Embryonic facial prominence (tissue), 1 donor: Measurements from ENCODE around the gene KRT34.
"Not testable (repeated sequence)": the region's sequence is repeated elsewhere in the genome, so short reads cannot be mapped to it uniquely, and the experiment has no call there.

ENCODE experiments used
- DNase-seq: peaks from one replicate; pipeline ENCODE4 v3.0.0-alpha.2; 2016; ENCODE audit errors: extremely low spot score

Gene KRT34

GRCh38 chr17:41381943-41382342 lies at the start of gene KRT34:
TSS of gene KRT34 (minus strand) at chr17:41382306. CDS start at chr17:41382246, 60 bp downstream.
- not testable (repeated sequence) for DNase-seq

DNA sequence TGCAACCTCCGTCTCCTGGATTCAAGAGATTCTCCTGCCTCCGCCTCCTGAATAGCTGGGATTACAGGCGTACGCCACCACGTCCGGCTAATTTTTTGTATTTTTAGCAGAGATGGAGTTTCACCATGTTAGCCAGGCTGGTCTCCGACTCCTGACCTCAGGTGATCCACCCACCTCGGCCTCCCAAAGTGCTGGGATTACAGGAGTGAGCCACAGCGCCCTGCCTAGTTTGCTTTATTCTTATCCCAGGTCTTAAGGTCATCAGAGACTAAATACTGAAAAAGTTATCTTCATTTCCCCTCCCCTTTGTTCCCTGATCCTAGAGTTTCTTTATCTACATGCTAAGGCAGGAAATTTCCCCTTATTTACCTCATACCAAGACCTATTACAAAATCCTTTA lies 48.3 kb upstream of the KRT34 start:
- not testable (repeated sequence) for DNase-seq

DNA sequence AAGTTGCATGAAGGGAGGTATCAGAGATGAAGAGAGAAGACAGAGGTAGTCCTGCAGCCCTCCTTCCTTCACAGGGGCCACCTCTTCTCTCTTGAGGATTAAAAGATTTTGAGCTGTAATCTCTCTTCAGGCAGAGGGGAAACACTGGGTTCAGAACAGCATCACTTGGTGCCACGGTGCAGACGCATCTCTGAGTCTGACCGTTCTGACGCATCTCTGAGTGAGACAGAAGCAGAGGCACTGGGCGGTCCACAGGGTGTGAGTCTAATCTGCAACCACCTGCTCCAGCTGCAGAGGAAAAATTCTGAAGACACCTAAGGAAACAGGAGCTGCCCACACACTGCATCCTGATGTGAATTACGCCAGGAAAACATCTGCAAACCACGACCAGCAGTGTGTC lies 47.6 kb upstream of the KRT34 start:
- DNase-seq: no peak

- DNase-seq: no peak
Observed at GRCh38 chr17:41428591-41429291, 46.6 kb upstream of the KRT34 start.

DNA sequence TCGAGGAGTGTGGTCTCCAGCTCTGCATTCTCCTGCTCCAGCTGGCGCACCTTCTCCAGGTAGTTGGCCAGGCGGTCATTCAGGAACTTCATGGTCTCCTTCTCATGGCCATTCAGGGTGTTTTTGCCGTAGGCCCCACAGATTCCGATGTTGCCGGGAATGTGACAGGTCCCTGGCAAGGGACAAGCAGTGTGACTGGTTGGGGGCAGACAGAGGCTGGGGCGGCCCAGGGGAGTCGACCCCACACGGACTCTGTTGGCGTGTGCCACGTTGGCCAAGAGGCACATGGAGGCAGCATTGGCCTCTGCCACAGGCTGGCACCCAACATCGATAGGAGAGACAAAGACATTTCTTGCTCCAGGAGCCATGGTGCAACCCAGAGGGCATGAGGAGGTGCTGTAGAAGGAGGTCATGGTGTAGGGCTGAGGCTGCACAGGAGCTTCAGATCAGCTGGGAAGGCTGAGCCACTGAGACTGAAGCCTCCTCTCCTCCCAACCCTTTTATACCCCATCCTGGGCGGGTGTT lies 42.1 kb upstream of the KRT34 start, which contains the start of gene KRT37:
Gene KRT37 (minus strand): TSS at position 475 of the 525 bp plus-strand sequence. CDS start 62 bp downstream, at position 413.
- no peak for DNase-seq

GRCh38 chr17:41422586-41422985 lies 40.5 kb upstream of the KRT34 start:
- DNase-seq: not testable (repeated sequence)

DNA sequence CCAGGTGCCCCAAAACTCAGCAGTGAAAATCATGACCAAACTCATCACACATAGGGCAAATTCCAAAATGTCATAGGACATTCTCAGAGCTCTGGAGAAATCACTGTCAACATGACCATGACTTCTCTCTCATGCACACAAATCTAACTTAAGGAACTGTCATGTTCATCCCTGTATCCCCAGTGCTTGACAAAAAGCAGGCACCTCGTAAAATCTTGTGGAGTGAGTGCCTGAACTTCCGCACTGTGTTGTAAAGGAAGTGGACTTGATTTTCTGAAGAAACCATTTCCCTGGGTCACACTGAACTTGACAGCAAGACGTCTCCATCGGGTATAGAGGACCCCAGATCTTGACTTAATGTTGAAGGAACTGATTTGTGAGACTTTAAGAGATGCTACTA lies 39.5 kb upstream of the KRT34 start:
- DNase-seq: no peak

DNA sequence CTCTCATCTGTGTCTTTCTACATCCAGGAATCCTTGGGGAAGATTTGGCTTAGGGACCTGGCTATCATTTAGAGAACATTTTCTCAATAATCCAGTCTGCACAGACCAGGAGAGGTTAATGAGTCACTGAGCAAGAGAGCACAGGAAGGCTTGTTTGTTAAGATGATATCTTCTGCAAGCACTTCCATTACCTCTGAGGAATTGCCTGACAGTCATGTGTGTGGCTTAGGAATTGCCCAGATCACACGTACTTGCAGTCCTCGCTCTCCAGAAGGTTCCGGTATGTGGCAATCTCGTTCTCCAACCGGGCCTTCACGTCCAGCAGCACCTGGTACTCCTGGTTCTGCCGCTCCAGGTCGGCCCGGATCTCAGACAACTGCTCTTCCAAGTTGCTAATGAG lies 39.0 kb upstream of the KRT34 start:
- no peak for DNase-seq

- DNase-seq: no peak
Observed at GRCh38 chr17:41420134-41420533, 38.0 kb upstream of the KRT34 start.

DNA sequence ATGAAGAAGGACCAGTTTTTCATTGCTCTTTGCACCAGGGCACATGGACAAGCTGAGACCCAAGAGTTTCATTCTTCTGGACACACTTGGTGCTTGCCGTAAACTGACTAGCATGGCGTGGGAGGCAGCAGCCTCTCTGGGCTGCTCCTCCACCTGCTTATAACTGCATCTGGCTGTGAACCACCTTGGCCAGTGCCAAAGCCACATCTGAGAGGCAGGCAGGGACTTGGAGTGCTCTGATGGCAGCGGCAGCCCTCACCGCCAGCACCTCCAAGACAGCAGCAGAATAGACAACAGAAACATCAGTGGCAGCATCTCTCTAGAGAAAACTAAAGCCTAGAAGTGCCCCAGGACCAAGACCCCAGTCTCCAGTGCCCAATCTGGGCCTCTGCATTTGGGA lies 37.6 kb upstream of the KRT34 start:
- no peak for DNase-seq

- DNase-seq: no peak
Observed at GRCh38 chr17:41418116-41418860, 36.2 kb upstream of the KRT34 start.

DNA sequence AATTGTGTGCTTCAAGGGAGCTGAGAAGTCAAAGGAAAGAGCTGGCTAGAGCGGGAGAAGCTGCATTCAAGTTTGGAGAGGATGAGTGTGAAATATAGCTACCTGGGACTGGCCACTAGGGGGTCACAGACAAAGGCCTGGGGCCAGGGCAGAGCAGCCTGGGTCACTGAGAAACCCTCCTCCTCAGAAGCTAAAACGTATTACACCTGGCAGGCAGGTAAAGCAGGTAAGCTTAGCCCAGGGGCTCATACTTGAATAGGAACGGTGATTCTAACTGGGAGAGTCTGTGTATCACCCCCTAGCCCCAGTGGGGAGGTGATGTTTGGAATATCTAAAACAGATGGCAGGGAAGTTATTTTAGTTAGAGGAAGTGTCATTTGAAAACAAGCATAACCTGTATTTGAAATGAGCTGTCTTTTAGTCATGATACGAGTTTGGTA lies 35.5 kb upstream of the KRT34 start:
- DNase-seq: no peak

GRCh38 chr17:41417127-41417526 lies 35.0 kb upstream of the KRT34 start:
- DNase-seq: no peak

DNA sequence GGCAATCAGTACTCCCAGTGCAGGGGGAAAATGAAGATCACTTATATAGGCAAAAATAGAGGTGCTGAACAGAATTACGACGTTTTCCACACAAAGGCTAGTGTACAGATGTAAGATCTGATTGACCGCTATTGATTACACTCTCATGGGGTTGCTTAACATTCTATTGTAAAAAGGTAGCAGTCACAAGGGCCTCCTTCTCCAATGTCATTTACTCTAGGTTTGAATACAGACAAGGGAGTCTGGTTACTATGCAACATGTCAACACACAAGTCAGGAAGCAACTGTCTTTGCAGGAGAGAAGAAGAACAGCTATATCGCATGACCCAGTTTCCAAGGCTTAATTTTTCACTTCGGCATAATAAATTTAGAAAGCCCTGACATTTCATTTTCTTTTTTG lies 34.4 kb upstream of the KRT34 start:
- no peak for DNase-seq

DNA sequence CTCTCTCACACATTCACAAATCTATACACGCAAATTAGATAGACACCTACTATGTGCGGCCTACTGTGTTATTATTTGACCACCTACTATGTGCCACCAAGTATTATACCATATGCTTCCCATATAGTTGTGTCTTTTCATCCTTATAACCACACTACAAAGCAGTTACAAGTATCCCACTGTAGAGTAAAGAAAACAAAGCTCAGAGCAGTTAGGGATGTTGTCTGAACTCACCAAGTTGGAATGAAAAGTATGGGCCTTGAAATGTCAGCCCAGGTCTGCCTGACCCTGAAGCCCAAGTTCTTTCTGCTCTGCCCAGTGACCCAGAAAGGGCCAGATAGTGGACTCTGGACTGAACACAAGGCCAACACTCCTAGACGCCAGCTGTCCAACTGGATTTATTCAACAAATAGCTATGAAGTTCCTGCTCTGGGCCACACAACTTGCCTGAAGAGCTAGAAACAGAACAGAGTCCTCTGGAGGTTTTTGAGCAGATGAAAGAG lies 33.8 kb upstream of the KRT34 start:
- DNase-seq: no peak

DNA sequence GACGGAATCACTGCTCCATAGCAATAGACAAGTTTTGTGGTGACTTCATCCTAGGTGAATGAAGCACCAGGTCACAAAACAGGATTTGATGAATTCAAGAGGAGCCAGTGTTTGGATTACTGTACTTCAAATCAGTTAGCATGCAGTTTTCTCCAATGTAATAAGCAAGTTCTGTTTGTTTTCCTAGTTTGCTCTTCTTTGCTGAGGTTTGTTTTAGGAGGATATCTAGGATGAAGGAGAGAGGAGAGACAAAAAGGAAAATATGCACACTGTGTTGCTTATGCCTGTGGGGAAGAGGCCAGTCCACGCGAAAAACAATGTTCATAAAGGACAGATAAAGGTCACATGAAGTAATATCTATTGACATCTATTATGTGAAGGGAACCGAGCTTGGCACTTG lies 33.3 kb upstream of the KRT34 start:
- no peak for DNase-seq

GRCh38 chr17:41413982-41414381 lies 31.9 kb upstream of the KRT34 start:
- DNase-seq: no peak

DNA sequence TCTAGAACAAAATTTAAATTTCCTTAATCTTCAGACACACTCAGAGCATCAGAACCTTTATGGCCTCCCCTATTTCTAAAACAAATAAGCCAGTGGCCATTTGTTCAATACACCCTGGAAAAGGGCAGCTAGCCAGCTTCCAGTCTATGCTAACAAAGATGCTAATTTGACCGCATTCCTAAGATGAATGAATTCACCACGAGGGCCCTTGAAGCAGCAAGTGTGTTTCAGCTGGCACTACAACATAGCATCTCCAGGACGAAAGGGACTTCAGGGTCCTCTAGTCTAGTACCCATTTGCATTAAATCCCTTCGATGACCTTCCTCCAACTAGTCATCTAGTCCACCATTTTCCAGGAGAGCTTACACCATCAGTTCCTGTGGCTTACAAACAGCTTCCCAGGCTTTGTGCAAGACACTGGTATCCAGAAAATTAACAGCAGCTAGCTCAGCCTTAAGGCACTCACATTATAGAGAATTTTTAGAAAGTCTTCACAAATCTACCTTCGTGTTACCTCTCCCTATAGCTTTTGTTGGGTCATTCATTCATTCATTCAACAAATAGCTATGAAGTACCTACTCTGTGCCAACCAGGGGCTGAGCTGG lies 31.3 kb upstream of the KRT34 start:
- no peak for DNase-seq

DNA sequence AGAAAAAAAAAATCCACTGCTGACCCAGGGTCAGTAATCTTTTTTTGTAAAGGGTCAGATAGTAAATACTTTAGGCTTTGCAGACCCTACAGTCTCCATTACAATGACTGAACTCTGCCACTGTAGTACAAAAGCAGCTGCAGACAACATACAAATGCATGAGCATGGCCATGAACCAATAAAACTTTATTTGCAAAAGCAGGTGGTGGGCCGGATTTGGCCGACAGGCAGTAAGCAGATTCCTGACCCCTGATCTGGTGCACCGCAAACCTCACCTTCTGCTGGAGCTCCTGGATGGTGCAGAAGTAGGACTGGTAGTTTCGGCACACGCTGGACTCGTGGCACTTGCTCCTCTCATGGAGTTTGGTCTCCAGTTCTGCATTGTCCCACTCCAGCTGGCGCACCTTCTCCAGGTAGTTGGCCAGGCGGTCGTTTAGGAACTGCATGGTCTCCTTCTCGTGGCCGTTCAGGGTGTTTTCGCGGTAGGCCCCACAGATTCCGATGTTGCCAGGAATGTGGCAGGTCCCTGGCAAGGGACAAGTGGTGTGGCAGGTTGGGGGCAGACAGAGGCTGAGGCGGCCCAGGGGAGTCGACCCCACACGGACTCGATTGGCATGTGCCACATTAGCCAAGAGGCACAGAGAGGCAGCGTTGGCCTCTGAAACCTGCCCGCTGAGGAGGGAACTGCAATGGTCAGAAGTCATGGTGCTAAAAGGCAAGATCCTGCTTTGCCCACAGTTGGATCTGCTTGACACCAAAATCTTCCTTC lies 29.1 kb upstream of the KRT34 start:
- no peak for DNase-seq

GRCh38 chr17:41407226-41407625 lies 25.1 kb upstream of the KRT34 start:
- DNase-seq: no peak

GRCh38 chr17:41406205-41406604 lies 24.1 kb upstream of the KRT34 start:
- no peak for DNase-seq
